ENCODE measurements around the gene SLC37A1. TPM values are rescaled to one million over a fixed set of nuclear protein-coding genes. Genes with fewer than 3 reads are reported as not detected.

SLC37A1 gene
- total RNA-seq, 1 experiment from 2014 or later: 38.3 TPM

GRCh38 chr21:42533963-42534355, 20.3 kb downstream of the SLC37A1 start:
- Histone ChIP-seq H3K4me2 (ENCODE audit: low read length) (no peak overlapping the region), H3K9me2 (replicated peaks; ENCODE audit: low read length) (no peaks in the 10 kb centered on the region), H3K79me2 (ENCODE audit: low read length) (no peaks in the 10 kb centered on the region), H4K20me1 (ENCODE audit: low read length) (no peaks in the 10 kb centered on the region), H3K27ac (ENCODE audit: low read length) (no peak overlapping the region), H3K4me1 (ENCODE audit: insufficient read depth, low read length) (no peaks in the 10 kb centered on the region), H2AFZ (ENCODE audit: low read length) (no peak overlapping the region), H3K4me3 (ENCODE audit: low read length) (no peak overlapping the region), H3K27me3 (ENCODE audit: low read length) (no peaks in the 10 kb centered on the region), H3K9me3 (ENCODE audit: low read length) (no peaks in the 10 kb centered on the region), H3K9ac (ENCODE audit: low read length) (no peak overlapping the region), H3K36me3 (ENCODE audit: low read depth, low read length) (peaks cover 8% of the 10 kb centered on the region; the same call in 1 of the 2 replicates), H3F3A (ENCODE audit: low read length, unreplicated experiment) (no peaks in the 10 kb centered on the region)
- TF ChIP-seq CTCF (conservative IDR thresholded peaks at IDR 0.05; ENCODE audit: low read depth, low read length) (no peak), EZH2 (IDR thresholded peaks at IDR 0.05; ENCODE audit: low read length, unreplicated experiment) (no peak), EZH2phosphoT487 (IDR thresholded peaks at IDR 0.05; ENCODE audit: borderline replicate concordance, low read length) (no peak)
- POLR2A ChIA-PET (ENCODE audit: unreplicated experiment): no interaction called here
- intact Hi-C loops (cut with micrococcal nuclease): no loop called here
- ATAC-seq (no peak), DNase-seq (no peak)
- CTCF ChIA-PET: no interaction called here
- no TSS peak for BruUV-seq (replicated peaks)

- no peak overlapping the region for H3K4me3 ChIP-seq (ENCODE audit: low read length)
- no peak for DNase-seq
- H3K27me3 ChIP-seq (ENCODE audit: low read length): no peaks in the 10 kb centered on the region
- no peaks in the 10 kb centered on the region for H3K4me1 ChIP-seq (ENCODE audit: insufficient read depth, low read length)
- BruUV-seq (replicated peaks): no TSS peak
- no peaks in the 10 kb centered on the region for H3K79me2 ChIP-seq (ENCODE audit: low read length)
- TF ChIP-seq EZH2 (IDR thresholded peaks at IDR 0.05; ENCODE audit: low read length, unreplicated experiment) (no peak), EZH2phosphoT487 (IDR thresholded peaks at IDR 0.05; ENCODE audit: borderline replicate concordance, low read length) (no peak), CTCF (conservative IDR thresholded peaks at IDR 0.05; ENCODE audit: low read depth, low read length) (no peak)
- H3K27ac ChIP-seq (ENCODE audit: low read length): no peak overlapping the region
- ATAC-seq: no peak
- H4K20me1 ChIP-seq (ENCODE audit: low read length): no peaks in the 10 kb centered on the region
- peaks cover 8% of the 10 kb centered on the region; the same call in 1 of the 2 replicates for H3K36me3 ChIP-seq (ENCODE audit: low read depth, low read length)
- H3K9me3 ChIP-seq (ENCODE audit: low read length): no peaks in the 10 kb centered on the region
- H3F3A ChIP-seq (ENCODE audit: low read length, unreplicated experiment): no peaks in the 10 kb centered on the region
- no peak overlapping the region for H3K9ac ChIP-seq (ENCODE audit: low read length)
- H2AFZ ChIP-seq (ENCODE audit: low read length): no peak overlapping the region
- ChIA-PET CTCF (no interaction called here), POLR2A (ENCODE audit: unreplicated experiment) (no interaction called here)
- intact Hi-C loops (cut with micrococcal nuclease): no loop called here
- no peaks in the 10 kb centered on the region for H3K9me2 ChIP-seq (replicated peaks; ENCODE audit: low read length)
- no peak overlapping the region for H3K4me2 ChIP-seq (ENCODE audit: low read length)
Measured at GRCh38 chr21:42534421-42535378, 21.0 kb downstream of the SLC37A1 start.
